Measurements from ENCODE around the gene LRMDA.
A peak's percentile ranks its signal among the peaks of the same experiment; 100 is the strongest.

The LRMDA gene

GRCh38 chr10:76195654-76196390 is 764.4 kb downstream of the LRMDA start:
- H3K4me3 ChIP-seq (ENCODE audit: low read depth, low read length) = no peak overlapping the region
- no peak for TF ChIP-seq CTCF (conservative IDR thresholded peaks at IDR 0.05; ENCODE audit: low read depth, low read length)
- peak; percentile 28 for DNase-seq (ENCODE audit: low read depth)

DNA sequence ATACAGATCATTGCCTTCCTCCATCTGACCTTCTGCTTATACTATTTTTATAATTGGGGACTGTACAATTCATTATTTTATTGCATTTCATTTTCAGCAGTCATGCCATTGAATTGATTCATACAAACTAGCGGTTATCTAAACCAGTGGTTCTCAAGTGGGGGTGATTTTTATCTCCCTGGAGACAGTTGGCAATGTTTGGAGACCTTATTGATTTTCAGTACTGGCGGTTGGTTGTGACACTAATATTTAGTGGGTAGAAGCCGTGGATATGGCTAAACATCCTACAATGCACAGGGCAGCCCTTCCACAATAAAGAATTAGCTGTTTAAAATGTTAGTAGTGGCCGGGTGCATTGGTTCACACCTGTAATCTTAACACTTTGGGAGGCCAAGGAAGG is 765.9 kb downstream of the LRMDA start:
- no peak for TF ChIP-seq CTCF (conservative IDR thresholded peaks at IDR 0.05; ENCODE audit: low read depth, low read length)
- H3K4me3 ChIP-seq (ENCODE audit: low read depth, low read length) = no peak overlapping the region
- DNase-seq (ENCODE audit: low read depth) = no peak

DNA sequence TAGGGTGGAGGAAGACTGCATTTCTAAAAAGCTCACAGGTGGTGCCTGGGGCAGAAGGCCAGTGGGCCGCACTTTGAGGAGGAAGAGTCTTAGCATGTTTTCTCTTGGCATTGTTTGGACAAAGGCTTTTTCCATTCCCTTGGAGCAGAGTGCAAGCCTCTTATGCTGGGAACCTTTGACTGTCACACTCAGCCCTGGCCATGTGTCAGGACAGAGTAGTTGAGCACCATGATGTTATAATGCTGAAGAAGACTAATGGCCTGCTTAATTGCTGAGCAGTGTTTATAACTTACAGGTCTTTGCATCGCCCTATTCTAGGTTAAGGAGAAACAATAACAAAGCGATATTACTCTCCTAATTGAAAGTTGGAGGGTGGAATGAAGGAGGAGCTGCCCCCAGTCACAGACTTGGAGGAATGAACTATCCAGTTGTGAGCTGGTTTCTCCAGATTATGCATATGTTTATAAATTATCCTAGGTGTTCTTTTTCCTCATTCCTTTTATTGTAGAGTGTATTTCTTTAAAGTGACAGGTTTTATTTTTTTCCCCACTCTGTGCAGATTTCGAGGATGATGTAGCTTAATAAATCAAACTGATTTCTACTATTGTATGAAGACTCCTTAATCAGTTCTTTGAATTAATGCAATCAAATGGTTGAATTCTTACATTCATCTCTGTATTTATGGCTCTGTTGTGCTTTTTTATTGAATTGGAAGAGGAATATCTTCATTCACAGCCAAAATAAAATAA is 767.0 kb downstream of the LRMDA start:
- TF ChIP-seq CTCF (conservative IDR thresholded peaks at IDR 0.05; ENCODE audit: low read depth, low read length) = no peak
- no peak for DNase-seq (ENCODE audit: low read depth)
- H3K4me3 ChIP-seq (ENCODE audit: low read depth, low read length) = no peak overlapping the region

- DNase-seq (ENCODE audit: low read depth) = no peak
- no peak for TF ChIP-seq CTCF (conservative IDR thresholded peaks at IDR 0.05; ENCODE audit: low read depth, low read length)
- no peak overlapping the region for H3K4me3 ChIP-seq (ENCODE audit: low read depth, low read length)
Measured at GRCh38 chr10:76201962-76202361, 770.5 kb downstream of the LRMDA start.

DNA sequence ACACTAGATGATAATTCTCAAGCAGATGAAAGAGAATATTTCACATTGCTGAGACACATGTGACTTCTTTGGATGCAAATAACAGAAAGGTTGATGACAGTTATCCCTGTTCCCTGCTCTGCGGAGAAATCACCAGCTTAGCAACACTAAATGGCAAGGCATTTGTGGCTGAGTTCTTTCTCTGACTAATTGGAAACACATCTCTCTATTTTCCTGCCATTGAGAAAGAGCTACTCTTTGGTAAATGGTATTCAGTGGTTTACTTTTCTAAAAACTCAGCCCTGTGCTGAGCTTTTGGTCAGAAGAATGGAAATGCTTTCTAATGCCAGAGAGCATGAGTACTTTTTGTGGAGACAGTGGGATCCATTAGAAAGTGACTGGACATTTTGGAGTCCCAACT is 771.4 kb downstream of the LRMDA start:
- DNase-seq (ENCODE audit: low read depth) = peak; percentile 49
- no peak overlapping the region for H3K4me3 ChIP-seq (ENCODE audit: low read depth, low read length)
- no peak for TF ChIP-seq CTCF (conservative IDR thresholded peaks at IDR 0.05; ENCODE audit: low read depth, low read length)

- DNase-seq (ENCODE audit: low read depth) = peak; percentile 22
- TF ChIP-seq CTCF (conservative IDR thresholded peaks at IDR 0.05; ENCODE audit: low read depth, low read length) = no peak
- no peak overlapping the region for H3K4me3 ChIP-seq (ENCODE audit: low read depth, low read length)
Measured at GRCh38 chr10:76205361-76205760, 773.9 kb downstream of the LRMDA start.
